Lower lobe of right lung (tissue), 2 donors: Measurements from ENCODE around the gene PANK2. TPM values are rescaled to one million over a fixed set of nuclear protein-coding genes. Genes with fewer than 3 reads are reported as not detected.

Experiments
- ATAC-seq, 2 donors: fragments of 200-7000 bp; cut with Tn5 transposase; one replicate each; pipeline ENCODE4 v1.9.1; 2020 to 2022; ENCODE audit warnings: mild to moderate bottlenecking in 2 of 2, moderate library complexity in 2 of 2
- DNase-seq: peaks from one replicate; pipeline ENCODE4 v3.0.0-alpha.2; 2020
- H3K27ac ChIP-seq: fragments of 200-600 bp; one replicate; pipeline ENCODE4 v1.8.0; 2022
- H3K27me3 ChIP-seq: fragments of 200-600 bp; one replicate; pipeline ENCODE4 v1.8.0; 2022; ENCODE audit warnings: low read depth
- H3K36me3 ChIP-seq: fragments of 200-600 bp; one replicate; pipeline ENCODE4 v1.8.0; 2022; ENCODE audit warnings: mild to moderate bottlenecking
- H3K4me1 ChIP-seq: fragments of 200-600 bp; one replicate; pipeline ENCODE4 v1.8.0; 2022
- H3K4me3 ChIP-seq: fragments of 200-600 bp; one replicate; pipeline ENCODE4 v1.8.0; 2022; ENCODE audit warnings: mild to moderate bottlenecking
- H3K9me3 ChIP-seq: fragments of 200-600 bp; one replicate; pipeline ENCODE4 v1.8.0; 2022
- CTCF ChIP-seq: fragments of 200-600 bp; IDR thresholded peaks from one replicate; pipeline ENCODE4 v1.8.0; 2022; ENCODE audit warnings: antibody characterized with exemption, mild to moderate bottlenecking
- intact Hi-C: fragments of 100-400 bp; cut with DNase I; formaldehyde crosslinking; loops from one replicate; pipeline ENCODE4 v1.11.0; 2022
- total RNA-seq: library from RNA; stranded (reverse); fragmentation: NEBNext Ultra II Directional; extraction: Animal tissue kit (Norgen Biotek cat#: 25700); gene quantifications from one replicate; pipeline ENCODE4 v1.2.1, GENCODE V29; 2021
- donor health status: DM: no; HTN: yes; CAD: no; lungs with severe emphysema.

PANK2 gene
- total RNA-seq, 1 donor from 2014 or later: 39.1 TPM

- H3K4me3 ChIP-seq: no peak overlapping the region
- intact Hi-C loops: no loop called here
- peak; percentile 14 for DNase-seq
- H3K27ac ChIP-seq: no peak overlapping the region
- H3K4me1 ChIP-seq: peaks cover 45% of the 10 kb centered on the region
- TF ChIP-seq CTCF: no peak
- H3K27me3 ChIP-seq: no peaks in the 10 kb centered on the region
- H3K9me3 ChIP-seq: no peaks in the 10 kb centered on the region
- ATAC-seq: no peak
- peaks cover 75% of the 10 kb centered on the region for H3K36me3 ChIP-seq
Observed at GRCh38 chr20:3922983-3923339, 33.8 kb downstream of the PANK2 start.

GRCh38 chr20:3923818-3924217, 34.6 kb downstream of the PANK2 start:
- Histone ChIP-seq H3K36me3 (peaks cover 67% of the 10 kb centered on the region), H3K27me3 (no peaks in the 10 kb centered on the region), H3K4me3 (no peak overlapping the region), H3K4me1 (peaks cover 52% of the 10 kb centered on the region), H3K9me3 (no peaks in the 10 kb centered on the region), H3K27ac (no peak overlapping the region)
- ATAC-seq (peak in 1 of 2 donors; percentile 22), DNase-seq (peak; percentile 18)
- intact Hi-C loops: no loop called here
- TF ChIP-seq CTCF: no peak

GRCh38 chr20:3924304-3925112, 35.3 kb downstream of the PANK2 start:
- Histone ChIP-seq H3K4me3 (no peak overlapping the region), H3K36me3 (peaks cover 60% of the 10 kb centered on the region), H3K27me3 (no peaks in the 10 kb centered on the region), H3K27ac (no peak overlapping the region), H3K4me1 (peaks cover 53% of the 10 kb centered on the region), H3K9me3 (no peaks in the 10 kb centered on the region)
- TF ChIP-seq CTCF: no peak
- ATAC-seq (peak; percentile 39 to 54), DNase-seq (peak; percentile 82)
- intact Hi-C loops: no loop called here

GRCh38 chr20:3925113-3925695, 36.0 kb downstream of the PANK2 start:
- Histone ChIP-seq H3K27me3 (no peaks in the 10 kb centered on the region), H3K9me3 (no peaks in the 10 kb centered on the region), H3K36me3 (peaks cover 55% of the 10 kb centered on the region), H3K4me1 (peaks cover 60% of the 10 kb centered on the region), H3K27ac (no peak overlapping the region), H3K4me3 (no peak overlapping the region)
- ATAC-seq (no peak), DNase-seq (no peak)
- intact Hi-C loops: no loop called here
- TF ChIP-seq CTCF: no peak

GRCh38 chr20:3925899-3926638, 36.9 kb downstream of the PANK2 start:
- DNase-seq (no peak), ATAC-seq (no peak)
- Histone ChIP-seq H3K4me1 (peaks cover 65% of the 10 kb centered on the region), H3K27ac (no peak overlapping the region), H3K27me3 (no peaks in the 10 kb centered on the region), H3K9me3 (no peaks in the 10 kb centered on the region), H3K4me3 (no peak overlapping the region), H3K36me3 (peaks cover 46% of the 10 kb centered on the region)
- TF ChIP-seq CTCF: no peak
- intact Hi-C loops: no loop called here
